ENCODE measurements around the gene GCK. TPM values are rescaled to one million over a fixed set of nuclear protein-coding genes. Genes with fewer than 3 reads are reported as not detected.

The GCK gene
- total RNA-seq, 1 donor from 2014 or later = 1.2 TPM

Other genes starting within 250 kb of the GCK start
- gene SPDYE1, start 191.5 kb downstream of the GCK start, total RNA-seq (ENCODE audit: insufficient read depth, low replicate concordance) = not detected
- gene DBNL, start 144.7 kb downstream of the GCK start, total RNA-seq (ENCODE audit: insufficient read depth, low replicate concordance) = 67.7 TPM
- gene PGAM2, start 123.9 kb downstream of the GCK start, total RNA-seq (ENCODE audit: insufficient read depth, low replicate concordance) = not detected
- 29.1 TPM for gene POLM, start 106.9 kb downstream of the GCK start, total RNA-seq (ENCODE audit: insufficient read depth, low replicate concordance)
- 77.0 TPM for gene AEBP1, start 85.1 kb downstream of the GCK start, total RNA-seq (ENCODE audit: insufficient read depth, low replicate concordance)
- 32.7 TPM for gene POLD2, start 65.9 kb downstream of the GCK start, total RNA-seq (ENCODE audit: insufficient read depth, low replicate concordance)
- gene MYL7, start 48.1 kb downstream of the GCK start, total RNA-seq (ENCODE audit: insufficient read depth, low replicate concordance) = not detected
- gene YKT6, start 11.5 kb upstream of the GCK start, total RNA-seq (ENCODE audit: insufficient read depth, low replicate concordance) = 21.2 TPM
- not detected for gene CAMK2B, start 136.2 kb upstream of the GCK start, total RNA-seq (ENCODE audit: insufficient read depth, low replicate concordance)

Measured in umbilical cord (tissue), 1 donor.